ENCODE results near the gene MLKL. TPM values are rescaled to one million over a fixed set of nuclear protein-coding genes. Genes with fewer than 3 reads are reported as not detected.

MLKL gene
- total and polyA plus RNA-seq, 2 donors (not counting 3 experiments of a cell fraction or from before 2014, with no cell fraction given), result 8.1 to 26.5 TPM

- Histone ChIP-seq H3K79me2 (ENCODE audit: control insufficient read depth, insufficient read depth, low read length) (no peaks in the 10 kb centered on the region), H3K4me3 (replicated peaks in 1 of 3; ENCODE audit: insufficient read depth in 1 of 3, low read depth in 1 of 3, low read length in 3 of 3) (no peak overlapping the region), H3K9me1 (replicated peaks; ENCODE audit: control insufficient read depth, extremely low read depth, insufficient read depth, low read length) (no peaks in the 10 kb centered on the region), H4K20me1 (replicated peaks; ENCODE audit: control insufficient read depth, extremely low read depth, insufficient read depth, low read length) (no peaks in the 10 kb centered on the region), H3K4me1 (ENCODE audit: control insufficient read depth, extremely low read depth, insufficient read depth, low read length) (no peaks in the 10 kb centered on the region), H3K9ac (replicated peaks; ENCODE audit: extremely low read depth, insufficient read depth, low read length) (no peak overlapping the region), H3K27ac (ENCODE audit: insufficient read depth, low read depth, low read length) (no peak overlapping the region), H3K27me3 (ENCODE audit: control insufficient read depth in 2 of 2, insufficient read depth in 2 of 2, low read length in 2 of 2) (no peaks in the 10 kb centered on the region), H3K4me2 (ENCODE audit: insufficient read depth, low read length) (no peak overlapping the region), H3K9me3 (replicated peaks; ENCODE audit: control insufficient read depth, insufficient read depth, low read length) (no peaks in the 10 kb centered on the region), H2AFZ (ENCODE audit: low read depth, low read length) (no peak overlapping the region), H3K36me3 (ENCODE audit: control insufficient read depth in 2 of 2, extremely low read depth in 1 of 2, insufficient read depth in 2 of 2, low read length in 2 of 2) (peaks cover 8% of the 10 kb centered on the region in 2 experiments)
- intact Hi-C loops (cut with micrococcal nuclease) (no loop called here), dilution Hi-C loops (cut with MboI; ENCODE audit: extremely low pct_ligation_motif_present, low sequenced_read_pairs) (no loop called here)
- BruUV-seq (replicated peaks), result no TSS peak
- TF ChIP-seq GATA2 (IDR thresholded peaks at IDR 0.05; ENCODE audit: insufficient read depth, insufficient read length, low read depth, low read length) (no peak), POLR2AphosphoS5 (IDR thresholded peaks at IDR 0.05; ENCODE audit: insufficient read depth, low read depth, low read length) (no peak), MYC (IDR thresholded peaks at IDR 0.05; ENCODE audit: low read depth, low read length) (no peak), JUN (IDR thresholded peaks at IDR 0.05; ENCODE audit: borderline replicate concordance, insufficient read depth, insufficient read length, low read depth) (no peak), FOS (IDR thresholded peaks at IDR 0.05; ENCODE audit: borderline replicate concordance, insufficient read depth, low read length) (no peak), EZH2 (IDR thresholded peaks at IDR 0.05; ENCODE audit: borderline replicate concordance, low read depth, low read length, severe bottlenecking) (no peak), CTCF (IDR thresholded peaks at IDR 0.05; ENCODE audit: extremely low read depth in 1 of 2, insufficient read depth in 1 of 2, low read depth in 1 of 2, low read length in 2 of 2) (no peak), MAX (IDR thresholded peaks at IDR 0.05; ENCODE audit: insufficient read depth, insufficient read length) (no peak), POLR2A (IDR thresholded peaks at IDR 0.05; ENCODE audit: low read depth, low read length) (no peak)
- DNase-seq (ENCODE audit: low read depth, low spot score), result no peak
- POLR2A ChIA-PET, result no interaction called here
- CTCF ChIA-PET, result interaction anchor here (1.1 to 1.5 kb wide), 2 partner anchors 32 to 182 kb away, joined by 3 read pairs; no protein-coding TSS in a partner anchor
- FAIRE-seq, result no peak
These were observed 20.0 kb downstream of the MLKL start for GRCh38 chr16:74680681-74681080.
